Caco-2 (cell line): ENCODE measurements around the gene ASXL1. TPM values are rescaled to one million over a fixed set of nuclear protein-coding genes. Genes with fewer than 3 reads are reported as not detected.

ENCODE experiments used
- BruUV-seq: library from RNA; stranded (reverse); fragments of 400-500 nt; replicated peaks from 2 replicates; lab custom pipeline; 2021; lab: Mats Ljungman, UMichigan
- CTCF ChIA-PET: fragments of 300-600 bp; sonication (Branson Sonifier 250); formaldehyde crosslinking; loops from one replicate; lab custom pipeline; 2022; ENCODE audit warnings: antibody characterized with exemption; lab: Charles Lee
- POLR2A ChIA-PET: fragments of 300-600 bp; sonication (Branson Sonifier 250); formaldehyde crosslinking; loops from one replicate; lab custom pipeline; 2022; ENCODE audit warnings: antibody characterized with exemption; lab: Charles Lee
- DNase-seq, 2 experiments: peaks; one replicate each; pipeline versions ENCODE4 v3.0.0 to v3.0.0-alpha.2; 2020 to 2022
- H3K27me3 ChIP-seq: replicated peaks from 2 replicates; pipeline ENCODE4 v1.6.0; 2011; ENCODE audit warnings: low read length; ENCODE audit not compliant: control insufficient read depth, insufficient read depth
- H3K36me3 ChIP-seq: 2 replicates; pipeline ENCODE4 v1.5.1; 2011; ENCODE audit warnings: low read length; ENCODE audit not compliant: control insufficient read depth, insufficient read depth
- H3K4me1 ChIP-seq: fragments of 250-450 bp; sonication (Bioruptor Pico); 2 replicates; pipeline ENCODE4 v1.5.1; 2020; ENCODE audit warnings: mild to moderate bottlenecking
- H3K4me3 ChIP-seq: 2 replicates; pipeline ENCODE4 v1.5.1; 2011; ENCODE audit warnings: low read depth, mild to moderate bottlenecking, control low read depth, low read length
- H3K9me3 ChIP-seq: fragments of 250-450 bp; sonication (Bioruptor Pico); 2 replicates; pipeline ENCODE4 v1.5.1; 2020; ENCODE audit warnings: mild to moderate bottlenecking, moderate library complexity
- H3K27ac Mint-ChIP-seq: one replicate; pipeline ENCODE4 v1.8.0; 2022; ENCODE audit warnings: mixed read lengths; ENCODE audit not compliant: unreplicated experiment
- H3K27me3 Mint-ChIP-seq: one replicate; pipeline ENCODE4 v1.8.0; 2022; ENCODE audit warnings: mixed read lengths; ENCODE audit not compliant: insufficient read depth, unreplicated experiment
- H3K36me3 Mint-ChIP-seq: one replicate; pipeline ENCODE4 v1.8.0; 2022; ENCODE audit warnings: mild to moderate bottlenecking, mixed read lengths; ENCODE audit not compliant: insufficient read depth, unreplicated experiment
- H3K4me1 Mint-ChIP-seq: one replicate; pipeline ENCODE4 v1.8.0; 2022; ENCODE audit warnings: low read depth, mixed read lengths; ENCODE audit not compliant: unreplicated experiment
- H3K4me3 Mint-ChIP-seq: one replicate; pipeline ENCODE4 v1.8.0; 2022; ENCODE audit warnings: mild to moderate bottlenecking, moderate library complexity, mixed read lengths; ENCODE audit not compliant: unreplicated experiment
- H3K9me3 Mint-ChIP-seq: one replicate; pipeline ENCODE4 v1.8.0; 2022; ENCODE audit warnings: mixed read lengths; ENCODE audit not compliant: unreplicated experiment
- intact Hi-C: fragments of 100-400 bp; cut with micrococcal nuclease; formaldehyde crosslinking; loops from one replicate; pipeline ENCODE4 v1.10.0; 2022; ENCODE audit not compliant: unreplicated experiment
- total RNA-seq: library from RNA; stranded (reverse); gene quantifications from 2 replicates; pipeline ENCODE4 v1.2.3, GENCODE V29; 2022
- TF ChIP-seq, protein P1 (sequence below), 2 experiments: fragments of 200-600 bp in 1 of 2; IDR thresholded peaks; 1 replicate in 1 of 2; 2 replicates in 1 of 2; pipeline versions ENCODE4 v1.5.1 to v1.8.0; 2011 to 2022; ENCODE audit warnings: antibody characterized with exemption in 1 of 2, control low read depth in 1 of 2, inconsistent platforms in 1 of 2, low read depth in 1 of 2, low read length in 1 of 2, mild to moderate bottlenecking in 1 of 2, moderate library complexity in 1 of 2; ENCODE audit not compliant: insufficient read depth in 1 of 2, severe bottlenecking in 1 of 2, unreplicated experiment in 1 of 2

Gene ASXL1
- total RNA-seq, 1 experiment from 2014 or later: 226 TPM

GRCh38 chr20:32365564-32365963 is 7.4 kb downstream of the ASXL1 start:
- H3K4me1 Mint-ChIP-seq: peaks cover 42% of the 10 kb centered on the region
- H3K36me3 Mint-ChIP-seq: peaks cover 35% of the 10 kb centered on the region
- peaks cover 42% of the 10 kb centered on the region for H3K4me1 ChIP-seq
- TF ChIP-seq, protein P1, sequence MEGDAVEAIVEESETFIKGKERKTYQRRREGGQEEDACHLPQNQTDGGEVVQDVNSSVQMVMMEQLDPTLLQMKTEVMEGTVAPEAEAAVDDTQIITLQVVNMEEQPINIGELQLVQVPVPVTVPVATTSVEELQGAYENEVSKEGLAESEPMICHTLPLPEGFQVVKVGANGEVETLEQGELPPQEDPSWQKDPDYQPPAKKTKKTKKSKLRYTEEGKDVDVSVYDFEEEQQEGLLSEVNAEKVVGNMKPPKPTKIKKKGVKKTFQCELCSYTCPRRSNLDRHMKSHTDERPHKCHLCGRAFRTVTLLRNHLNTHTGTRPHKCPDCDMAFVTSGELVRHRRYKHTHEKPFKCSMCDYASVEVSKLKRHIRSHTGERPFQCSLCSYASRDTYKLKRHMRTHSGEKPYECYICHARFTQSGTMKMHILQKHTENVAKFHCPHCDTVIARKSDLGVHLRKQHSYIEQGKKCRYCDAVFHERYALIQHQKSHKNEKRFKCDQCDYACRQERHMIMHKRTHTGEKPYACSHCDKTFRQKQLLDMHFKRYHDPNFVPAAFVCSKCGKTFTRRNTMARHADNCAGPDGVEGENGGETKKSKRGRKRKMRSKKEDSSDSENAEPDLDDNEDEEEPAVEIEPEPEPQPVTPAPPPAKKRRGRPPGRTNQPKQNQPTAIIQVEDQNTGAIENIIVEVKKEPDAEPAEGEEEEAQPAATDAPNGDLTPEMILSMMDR (IDR thresholded peaks at IDR 0.05; ENCODE audit: insufficient read depth in 1 of 2, low read depth in 1 of 2, low read length in 1 of 2, severe bottlenecking in 1 of 2, unreplicated experiment in 1 of 2): no peak
- H3K9me3 Mint-ChIP-seq: no peaks in the 10 kb centered on the region
- H3K36me3 ChIP-seq: peaks cover 2% of the 10 kb centered on the region; the same call in 1 of the 2 replicates
- H3K4me3 ChIP-seq: no peak overlapping the region
- ChIA-PET CTCF (no interaction called here), POLR2A (no interaction called here)
- H3K27me3 ChIP-seq: no peaks in the 10 kb centered on the region
- H3K4me3 Mint-ChIP-seq: no peak overlapping the region
- H3K9me3 ChIP-seq: no peaks in the 10 kb centered on the region
- no peak for DNase-seq
- H3K27ac Mint-ChIP-seq: no peak overlapping the region
- BruUV-seq: no TSS peak
- no peaks in the 10 kb centered on the region for H3K27me3 Mint-ChIP-seq
- intact Hi-C loops: no loop called here

DNA sequence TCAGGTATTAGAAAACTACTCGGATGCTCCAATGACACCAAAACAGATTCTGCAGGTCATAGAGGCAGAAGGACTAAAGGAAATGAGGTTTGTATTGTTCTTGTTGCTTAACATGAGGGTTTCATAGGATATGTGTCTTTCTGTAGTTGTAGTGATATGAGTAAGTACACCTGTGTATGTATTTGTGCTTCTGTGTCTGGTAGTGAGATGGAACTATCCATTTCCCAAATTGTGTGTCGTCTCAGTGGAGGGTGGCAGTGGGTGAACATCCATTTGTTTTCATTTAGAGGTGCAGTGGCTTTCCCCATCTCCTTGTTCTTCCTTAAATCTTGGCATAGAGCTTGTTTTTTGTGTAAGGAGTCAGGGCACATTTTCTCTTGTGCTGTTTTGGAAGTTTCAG is 8.2 kb downstream of the ASXL1 start:
- H3K27ac Mint-ChIP-seq: no peak overlapping the region
- peaks cover 37% of the 10 kb centered on the region for H3K4me1 ChIP-seq

GRCh38 chr20:32368323-32368722 is 10.2 kb downstream of the ASXL1 start:
- Histone ChIP-seq H3K4me1 (peaks cover 25% of the 10 kb centered on the region), H3K36me3 (peaks cover 6% of the 10 kb centered on the region; the same call in 1 of the 2 replicates), H3K27me3 (no peaks in the 10 kb centered on the region), H3K9me3 (no peaks in the 10 kb centered on the region), H3K4me3 (no peak overlapping the region)
- peaks cover 41% of the 10 kb centered on the region for H3K4me1 Mint-ChIP-seq
- intact Hi-C loops: loop anchor here (1.0 kb wide), 1 partner anchor 9 kb away; no protein-coding TSS in a partner anchor
- no peaks in the 10 kb centered on the region for H3K27me3 Mint-ChIP-seq
- H3K9me3 Mint-ChIP-seq: no peaks in the 10 kb centered on the region
- peaks cover 55% of the 10 kb centered on the region for H3K36me3 Mint-ChIP-seq
- ChIA-PET CTCF (no interaction called here), POLR2A (no interaction called here)
- no TSS peak for BruUV-seq
- TF ChIP-seq, protein P1 (IDR thresholded peaks at IDR 0.05; ENCODE audit: insufficient read depth in 1 of 2, low read depth in 1 of 2, low read length in 1 of 2, severe bottlenecking in 1 of 2, unreplicated experiment in 1 of 2): no peak
- DNase-seq: no peak
- no peak overlapping the region for H3K27ac Mint-ChIP-seq
- no peak overlapping the region for H3K4me3 Mint-ChIP-seq

More for the DNA sequence above, 8.2 kb downstream of the ASXL1 start:
- no peak overlapping the region for H3K4me3 Mint-ChIP-seq
- intact Hi-C loops: no loop called here
- Histone ChIP-seq H3K4me3 (no peak overlapping the region), H3K27me3 (no peaks in the 10 kb centered on the region), H3K36me3 (peaks cover 2% of the 10 kb centered on the region; the same call in 1 of the 2 replicates), H3K9me3 (no peaks in the 10 kb centered on the region)
- H3K36me3 Mint-ChIP-seq: peaks cover 41% of the 10 kb centered on the region
- no peak for DNase-seq
- TF ChIP-seq, protein P1 (IDR thresholded peaks at IDR 0.05; ENCODE audit: insufficient read depth in 1 of 2, low read depth in 1 of 2, low read length in 1 of 2, severe bottlenecking in 1 of 2, unreplicated experiment in 1 of 2): no peak
- no peaks in the 10 kb centered on the region for H3K9me3 Mint-ChIP-seq
- peaks cover 42% of the 10 kb centered on the region for H3K4me1 Mint-ChIP-seq
- H3K27me3 Mint-ChIP-seq: no peaks in the 10 kb centered on the region
- ChIA-PET CTCF (no interaction called here), POLR2A (no interaction called here)
- no TSS peak for BruUV-seq
